ENCODE measurements around the gene MT1E. TPM values are rescaled to one million over a fixed set of nuclear protein-coding genes. Genes with fewer than 3 reads are reported as not detected.

The MT1E gene
- total and polyA plus RNA-seq, 12 donors = 31.9 to 268 (median 97.0) TPM

DNA sequence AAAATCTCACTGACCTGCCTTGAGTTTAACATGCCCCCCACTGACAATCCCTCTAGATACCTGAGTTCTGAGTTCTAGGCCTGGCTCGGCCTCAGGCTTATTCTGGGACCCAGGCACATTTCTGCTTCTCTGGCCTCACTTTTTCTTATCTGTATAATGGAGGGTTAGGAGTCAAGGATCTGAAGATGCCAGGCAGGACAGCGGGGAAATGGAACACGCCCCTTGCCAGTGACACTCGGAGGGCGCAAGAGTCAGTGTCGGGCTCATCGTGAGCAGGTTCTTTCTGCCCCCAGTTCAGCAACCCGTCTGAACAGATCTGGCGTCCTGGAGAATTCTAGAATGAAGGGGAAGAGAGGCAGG, 36.8 kb upstream of the MT1E start:
- ATAC-seq (no peak), DNase-seq (no peak)
- Histone ChIP-seq H3K4me1 (peaks cover 3 to 11% (median 8%) of the 10 kb centered on the region in 9 donors), H3K27ac (no peak overlapping the region), H3K27me3 (peaks cover 11 to 52% (median 34%) of the 10 kb centered on the region in 7 donors), H3K36me3 (no peaks in the 10 kb centered on the region), H3K4me3 (peak overlapping the region; percentile 7 to 53 (median 46)), H3K9me3 (no peaks in the 10 kb centered on the region)
- intact Hi-C loops (cut with DNase I) = no loop called here
- TF ChIP-seq, protein P1, sequence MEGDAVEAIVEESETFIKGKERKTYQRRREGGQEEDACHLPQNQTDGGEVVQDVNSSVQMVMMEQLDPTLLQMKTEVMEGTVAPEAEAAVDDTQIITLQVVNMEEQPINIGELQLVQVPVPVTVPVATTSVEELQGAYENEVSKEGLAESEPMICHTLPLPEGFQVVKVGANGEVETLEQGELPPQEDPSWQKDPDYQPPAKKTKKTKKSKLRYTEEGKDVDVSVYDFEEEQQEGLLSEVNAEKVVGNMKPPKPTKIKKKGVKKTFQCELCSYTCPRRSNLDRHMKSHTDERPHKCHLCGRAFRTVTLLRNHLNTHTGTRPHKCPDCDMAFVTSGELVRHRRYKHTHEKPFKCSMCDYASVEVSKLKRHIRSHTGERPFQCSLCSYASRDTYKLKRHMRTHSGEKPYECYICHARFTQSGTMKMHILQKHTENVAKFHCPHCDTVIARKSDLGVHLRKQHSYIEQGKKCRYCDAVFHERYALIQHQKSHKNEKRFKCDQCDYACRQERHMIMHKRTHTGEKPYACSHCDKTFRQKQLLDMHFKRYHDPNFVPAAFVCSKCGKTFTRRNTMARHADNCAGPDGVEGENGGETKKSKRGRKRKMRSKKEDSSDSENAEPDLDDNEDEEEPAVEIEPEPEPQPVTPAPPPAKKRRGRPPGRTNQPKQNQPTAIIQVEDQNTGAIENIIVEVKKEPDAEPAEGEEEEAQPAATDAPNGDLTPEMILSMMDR (IDR thresholded peaks at IDR 0.05) = no peak
- WGBS, 2 donors = 31 to 38% methylated on average over 9 of the region's 9 CpGs

DNA sequence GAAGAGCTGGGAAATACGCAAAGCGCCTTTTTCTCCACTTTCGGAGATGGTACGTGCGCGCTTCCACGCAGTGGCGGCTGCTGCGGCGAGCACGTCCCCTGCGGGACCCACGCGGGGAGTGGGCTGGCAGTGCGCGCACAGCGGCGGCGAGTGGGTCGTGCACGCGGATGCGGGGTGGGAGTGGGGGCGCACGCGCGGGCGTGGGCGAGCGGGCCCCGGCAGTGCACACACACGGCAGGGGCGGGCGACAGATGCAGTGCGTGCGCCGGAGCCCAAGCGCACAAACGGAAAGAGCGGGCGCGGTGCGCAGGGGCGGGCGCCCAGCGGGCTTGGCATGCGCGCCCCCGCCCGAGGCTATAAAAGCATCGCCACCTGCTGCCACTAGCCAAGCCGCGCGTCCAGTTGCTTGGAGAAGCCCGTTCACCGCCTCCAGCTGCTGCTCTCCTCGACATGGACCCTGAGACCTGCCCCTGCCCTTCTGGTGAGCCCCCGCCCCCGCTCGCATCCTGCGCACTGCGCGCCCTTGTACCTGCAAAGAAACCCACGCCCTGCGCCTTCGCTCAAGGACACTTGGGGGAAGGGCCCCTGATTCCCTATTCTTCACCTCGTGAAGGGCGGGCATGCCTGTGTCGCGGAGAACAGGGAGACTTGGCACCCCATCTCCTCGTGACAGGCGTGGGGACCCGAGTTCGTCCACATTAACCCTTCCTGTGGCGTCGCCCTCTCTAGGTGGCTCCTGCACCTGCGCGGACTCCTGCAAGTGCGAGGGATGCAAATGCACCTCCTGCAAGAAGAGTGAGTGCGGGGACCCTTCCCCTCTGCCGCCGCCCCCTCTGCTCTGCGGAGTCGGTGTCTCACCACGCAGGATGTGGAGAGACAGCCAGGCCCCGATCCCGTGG, 36.2 kb upstream of the MT1E start, which contains the start of gene MT3:
MT3 (plus strand) TSS at position 388 of the 899 bp plus-strand sequence; CDS start at position 451, 63 bp downstream.
- Histone ChIP-seq H3K36me3 (no peaks in the 10 kb centered on the region), H3K4me1 (peaks cover 3 to 11% (median 8%) of the 10 kb centered on the region in 9 donors), H3K27me3 (peaks cover 11 to 46% (median 34%) of the 10 kb centered on the region in 7 donors), H3K4me3 (peak within 1 kb of the TSS; percentile 7 to 53 (median 46)), H3K9me3 (peaks cover 0 to 4% (median 0%) of the 10 kb centered on the region in 11 donors), H3K27ac (no peak within 1 kb of the TSS)
- TF ChIP-seq, protein P1 (IDR thresholded peaks at IDR 0.05) = no peak
- WGBS, 2 donors = 6 to 9% methylated on average over 87 of the region's 87 CpGs
- intact Hi-C loops (cut with DNase I) = loop anchor here in 1 of 10 donors (10.0 kb wide), 1 partner anchor 75 kb away; no protein-coding TSS in a partner anchor
- ATAC-seq (peak in 6 of 8 donors; percentile 23 to 62 (median 40)), DNase-seq (peak in 1 of 2 donors; percentile 17)

DNA sequence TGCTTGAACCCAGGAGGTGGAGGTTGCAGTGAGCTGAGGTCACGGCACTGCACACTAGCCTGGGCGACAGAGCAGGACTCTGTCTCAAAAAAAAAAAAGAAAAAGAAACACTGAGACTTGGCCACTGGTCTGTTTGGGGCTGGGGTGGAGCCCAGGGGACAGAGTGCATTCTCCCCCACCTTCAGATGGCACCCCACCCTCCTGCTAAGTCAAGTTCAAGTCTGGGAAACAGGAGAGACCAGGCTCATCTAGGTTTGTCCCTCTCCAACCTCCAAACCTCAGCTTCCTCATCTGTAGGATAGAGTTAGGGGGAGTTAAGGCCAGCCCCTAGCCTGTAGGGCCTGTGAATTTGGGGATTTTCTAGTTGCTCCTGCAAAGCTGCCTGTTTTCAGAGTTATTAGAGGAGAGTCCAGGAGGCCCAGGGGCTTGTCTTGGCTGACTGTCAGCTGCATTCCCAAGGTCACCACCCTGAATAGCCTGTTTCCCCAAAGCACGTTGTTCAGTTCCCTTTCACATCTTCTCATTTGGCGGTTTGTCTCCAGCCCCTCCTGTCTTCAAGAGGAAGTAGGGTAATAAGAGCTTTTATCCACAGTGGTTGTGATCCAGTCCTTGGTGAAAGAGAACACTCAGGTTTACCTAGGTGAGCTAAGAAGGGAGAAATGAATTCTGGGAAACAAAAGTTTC, 34.1 kb upstream of the MT1E start:
- WGBS, 2 donors = 50 to 69% methylated on average over 4 of the region's 4 CpGs
- H3K4me1 ChIP-seq = peaks cover 3 to 11% (median 8%) of the 10 kb centered on the region in 9 donors
- no peak overlapping the region for H3K4me3 ChIP-seq
- H3K9me3 ChIP-seq = peaks cover 0 to 4% (median 0%) of the 10 kb centered on the region in 11 donors
- no peak for ATAC-seq
- H3K36me3 ChIP-seq = no peaks in the 10 kb centered on the region
- no peak for DNase-seq
- no peak overlapping the region for H3K27ac ChIP-seq
- intact Hi-C loops (cut with DNase I) = loop anchor here in 1 of 10 donors (10.0 kb wide), 1 partner anchor 77 kb away; no protein-coding TSS in a partner anchor
- TF ChIP-seq, protein P1 (IDR thresholded peaks at IDR 0.05) = no peak
- H3K27me3 ChIP-seq = peaks cover 11 to 45% (median 34%) of the 10 kb centered on the region in 7 donors
